ENCODE measurements around the gene ENTHD1. TPM values are rescaled to one million over a fixed set of nuclear protein-coding genes. Genes with fewer than 3 reads are reported as not detected.

The ENTHD1 gene
- total RNA-seq, 1 donor from 2014 or later, result not detected

DNA sequence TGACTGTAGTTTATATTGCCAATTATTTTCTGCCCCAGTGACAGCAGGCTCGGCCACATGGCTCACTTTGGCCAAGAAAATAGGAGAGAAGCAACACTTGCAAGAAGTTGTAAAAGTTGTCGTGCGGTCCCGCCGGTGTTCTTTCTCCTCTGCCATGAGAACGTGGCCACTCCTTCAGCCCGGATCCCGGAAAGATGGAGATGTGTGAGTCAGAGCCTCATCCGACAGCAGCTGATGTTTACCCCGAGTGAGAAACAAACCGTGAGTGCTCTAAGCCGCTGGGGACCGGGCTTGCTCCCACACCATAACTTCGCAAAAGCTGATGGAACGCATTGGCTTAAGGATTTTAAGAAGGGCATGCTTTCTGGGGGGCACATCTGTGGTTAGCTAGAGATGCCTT is 166.0 kb downstream of the ENTHD1 start:
- peak; percentile 2 for DNase-seq

GRCh38 chr22:39725351-39726035 is 168.1 kb downstream of the ENTHD1 start:
- DNase-seq, result no peak

- DNase-seq, result no peak
Measured at GRCh38 chr22:39724857-39725256, 168.7 kb downstream of the ENTHD1 start.

DNA sequence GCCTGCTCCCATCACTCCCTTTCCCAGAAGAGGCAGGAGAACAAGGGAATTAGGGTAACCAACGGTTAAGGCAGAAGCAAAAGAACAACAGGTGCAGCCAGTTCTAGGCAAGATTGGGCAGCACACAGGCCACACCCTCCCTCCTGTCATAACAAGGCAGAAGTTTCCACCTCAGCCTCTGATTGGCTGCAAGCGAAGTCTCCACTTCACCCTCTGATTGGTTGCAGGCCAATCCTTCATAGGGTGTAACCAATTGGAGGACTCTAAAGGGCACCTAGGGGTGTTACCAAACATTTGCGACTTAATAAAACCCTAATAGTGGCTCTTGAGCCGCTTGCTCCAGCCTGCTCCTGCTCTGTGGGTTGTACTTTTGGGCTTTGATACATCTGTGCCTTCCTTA is 169.2 kb downstream of the ENTHD1 start:
- no peak for DNase-seq

- no peak for DNase-seq
Measured at GRCh38 chr22:39723899-39724351, 169.6 kb downstream of the ENTHD1 start.

GRCh38 chr22:39723463-39723862 is 170.1 kb downstream of the ENTHD1 start:
- no peak for DNase-seq

DNA sequence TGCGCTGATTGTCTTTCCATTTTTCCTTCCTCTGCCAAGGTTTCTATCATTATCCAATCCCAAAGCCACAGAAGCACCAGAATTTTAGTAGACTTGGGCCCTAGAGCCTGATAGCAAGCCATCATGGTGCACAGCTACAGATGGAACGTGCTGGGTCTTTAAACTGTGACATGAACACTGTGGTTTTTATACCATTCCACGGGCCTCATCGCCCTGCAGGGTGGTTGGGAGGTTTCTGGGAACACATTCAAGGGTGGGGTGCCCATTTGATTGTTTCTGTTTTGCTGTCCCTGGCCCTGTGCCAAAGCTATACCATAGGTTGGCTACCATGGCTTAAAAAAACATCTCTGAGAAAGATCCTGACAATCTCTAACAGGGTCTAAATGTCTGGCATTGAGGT is 171.1 kb downstream of the ENTHD1 start:
- DNase-seq, result no peak

- DNase-seq, result no peak
Measured at GRCh38 chr22:39722032-39722325, 171.6 kb downstream of the ENTHD1 start.

DNA sequence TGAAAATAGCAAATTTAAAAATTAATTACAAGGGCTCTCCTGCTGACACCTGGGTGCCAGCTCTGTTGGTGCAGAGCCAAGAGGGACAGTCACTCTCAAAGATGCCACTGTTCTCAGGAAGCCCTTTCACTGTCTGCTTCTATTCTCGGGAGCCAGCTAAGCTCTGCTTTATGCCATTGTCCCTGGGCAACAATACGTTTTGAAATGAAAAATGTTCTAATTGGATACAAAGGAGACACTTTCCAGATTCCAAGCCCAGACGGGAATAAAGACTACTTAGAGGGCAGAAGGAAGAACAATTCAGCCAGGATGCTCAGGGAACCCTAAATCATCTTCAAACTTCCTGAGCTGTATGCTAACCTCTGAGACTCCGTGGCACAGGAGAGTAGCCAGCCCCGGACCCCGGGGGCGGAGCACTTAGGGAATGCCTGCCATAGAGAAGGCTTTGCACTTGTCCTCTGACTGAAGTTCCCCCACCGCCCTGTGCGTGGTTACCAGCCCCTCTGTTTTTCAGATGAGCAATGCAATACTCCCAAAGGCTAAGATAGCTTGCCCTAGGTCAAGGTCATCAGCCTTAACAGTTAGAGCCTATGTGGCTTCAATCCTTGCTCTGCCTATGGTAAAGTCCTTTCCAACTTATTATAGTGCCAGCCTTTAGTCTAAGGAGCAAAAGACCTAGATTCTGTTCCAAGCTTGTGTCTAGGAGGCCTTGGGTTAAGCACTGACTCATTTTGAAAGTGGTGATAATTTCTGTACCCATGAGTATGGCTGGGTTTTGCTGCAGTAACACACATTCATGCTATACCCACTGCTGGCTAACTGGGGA is 172.1 kb downstream of the ENTHD1 start:
- no peak for DNase-seq

DNA sequence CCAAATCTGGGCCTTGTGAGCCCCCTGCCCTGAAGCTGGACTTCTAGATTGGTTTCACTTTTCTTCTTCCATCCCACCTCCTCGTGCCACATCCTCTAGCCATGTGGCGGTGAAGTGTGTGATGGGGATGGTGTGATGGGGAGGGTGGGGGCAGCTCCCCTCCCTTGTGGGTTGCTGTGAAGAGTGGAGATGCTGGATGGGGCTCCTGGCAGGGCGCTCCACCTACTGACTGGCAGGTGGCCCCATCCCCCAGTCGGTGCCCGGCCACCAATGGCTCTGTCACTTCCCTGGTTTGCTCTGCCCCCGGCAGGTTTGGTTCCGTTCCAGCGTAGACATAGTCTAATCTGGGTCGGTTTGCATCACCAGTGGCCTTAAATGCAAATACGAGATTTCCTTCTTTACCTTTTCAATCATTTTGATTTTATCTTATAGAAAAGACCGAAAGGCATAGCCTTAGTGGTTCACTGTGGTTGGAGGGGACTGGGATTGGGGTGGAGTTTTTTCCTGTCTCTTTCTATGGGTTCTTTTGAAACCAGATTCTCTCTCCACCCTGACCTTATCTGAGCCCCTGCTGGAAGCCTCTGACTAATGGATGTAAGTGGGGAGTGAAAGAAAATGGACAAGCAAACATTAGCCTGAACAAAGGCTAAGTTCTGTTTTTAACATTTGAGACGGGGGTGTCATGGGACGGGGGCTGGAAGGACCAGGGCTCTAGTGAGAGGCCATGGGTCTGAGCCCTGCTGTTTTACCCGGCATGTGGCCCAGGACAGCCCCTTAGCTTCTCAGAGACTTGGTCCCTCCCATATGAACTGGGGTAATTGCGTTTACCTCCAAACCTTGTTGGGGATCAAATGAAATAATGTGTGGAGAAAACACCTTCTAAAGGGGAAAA is 173.8 kb downstream of the ENTHD1 start:
- DNase-seq, result no peak

GRCh38 chr22:39718921-39719475 is 174.6 kb downstream of the ENTHD1 start:
- no peak for DNase-seq

DNA sequence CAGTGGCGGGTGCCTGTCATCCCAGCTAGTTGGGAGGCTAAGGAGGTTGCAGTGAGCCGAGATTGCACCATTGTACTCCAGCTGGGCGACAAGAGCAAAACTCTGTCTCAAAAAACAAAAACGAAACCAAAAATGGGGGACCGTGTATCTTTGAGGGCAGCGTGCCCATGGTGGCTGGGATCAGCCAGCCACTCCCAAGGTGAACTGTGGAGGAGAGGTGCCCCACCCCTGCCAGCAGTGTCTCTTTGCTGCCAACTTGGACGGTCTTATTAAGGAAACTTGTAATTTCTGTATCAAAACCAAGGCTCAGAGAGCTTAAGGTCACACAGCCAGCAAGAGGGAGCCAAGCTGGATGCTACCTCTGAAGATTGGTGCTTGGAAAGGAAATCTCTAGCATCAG is 175.4 kb downstream of the ENTHD1 start:
- DNase-seq, result no peak

- no peak for DNase-seq
Measured at GRCh38 chr22:39717099-39717498, 176.5 kb downstream of the ENTHD1 start.

GRCh38 chr22:39716534-39716933 is 177.0 kb downstream of the ENTHD1 start:
- no peak for DNase-seq

- no peak for DNase-seq
Measured at GRCh38 chr22:39715778-39716495, 177.6 kb downstream of the ENTHD1 start.

DNA sequence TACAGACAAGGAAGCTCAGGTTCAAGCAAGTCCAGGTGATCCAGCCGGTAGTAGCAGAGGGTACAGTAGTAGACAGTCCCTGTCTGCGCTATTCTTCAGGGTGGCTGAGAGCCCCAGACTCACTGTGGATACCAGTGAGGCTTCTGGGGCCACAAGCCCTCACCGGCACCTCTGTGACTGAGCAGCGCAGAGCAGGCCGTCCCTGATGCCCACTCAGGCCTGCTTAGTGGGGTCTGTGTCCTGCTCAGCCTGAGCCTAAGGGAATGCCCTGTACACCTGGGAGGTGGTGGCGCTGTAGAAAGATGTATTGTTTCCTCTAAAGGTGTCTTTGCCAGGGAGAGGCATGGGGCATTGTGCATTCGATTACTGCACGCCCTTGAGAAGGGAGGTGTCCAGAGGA is 179.2 kb downstream of the ENTHD1 start:
- no peak for DNase-seq

- DNase-seq, result no peak
Measured at GRCh38 chr22:39713799-39714290, 179.7 kb downstream of the ENTHD1 start.

GRCh38 chr22:39712751-39713525 is 180.6 kb downstream of the ENTHD1 start:
- DNase-seq, result no peak

- no peak for DNase-seq
Measured at GRCh38 chr22:39712081-39712480, 181.5 kb downstream of the ENTHD1 start.

- no peak for DNase-seq
Measured at GRCh38 chr22:39710380-39711150, 183.0 kb downstream of the ENTHD1 start.

All from dermis blood vessel endothelial cell (primary cell).